Head of caudate nucleus (tissue), 42 donors: ENCODE measurements around the gene ZNF594.
"Not testable (repeated sequence)": the region's sequence is repeated elsewhere in the genome, so short reads cannot be mapped to it uniquely, and the experiment has no call there.

ENCODE experiments used
- DNase-seq, 42 donors: peaks; one replicate each; pipeline versions ENCODE4 v3.0.0 to v3.0.0-alpha.2; 2020 to 2021; ENCODE audit warnings: mixed read lengths in 7 of 42
- intact Hi-C: fragments of 100-400 bp; cut with DNase I; formaldehyde crosslinking; loops from one replicate; pipeline ENCODE4 v1.15.0; 2022

ZNF594 gene

DNA sequence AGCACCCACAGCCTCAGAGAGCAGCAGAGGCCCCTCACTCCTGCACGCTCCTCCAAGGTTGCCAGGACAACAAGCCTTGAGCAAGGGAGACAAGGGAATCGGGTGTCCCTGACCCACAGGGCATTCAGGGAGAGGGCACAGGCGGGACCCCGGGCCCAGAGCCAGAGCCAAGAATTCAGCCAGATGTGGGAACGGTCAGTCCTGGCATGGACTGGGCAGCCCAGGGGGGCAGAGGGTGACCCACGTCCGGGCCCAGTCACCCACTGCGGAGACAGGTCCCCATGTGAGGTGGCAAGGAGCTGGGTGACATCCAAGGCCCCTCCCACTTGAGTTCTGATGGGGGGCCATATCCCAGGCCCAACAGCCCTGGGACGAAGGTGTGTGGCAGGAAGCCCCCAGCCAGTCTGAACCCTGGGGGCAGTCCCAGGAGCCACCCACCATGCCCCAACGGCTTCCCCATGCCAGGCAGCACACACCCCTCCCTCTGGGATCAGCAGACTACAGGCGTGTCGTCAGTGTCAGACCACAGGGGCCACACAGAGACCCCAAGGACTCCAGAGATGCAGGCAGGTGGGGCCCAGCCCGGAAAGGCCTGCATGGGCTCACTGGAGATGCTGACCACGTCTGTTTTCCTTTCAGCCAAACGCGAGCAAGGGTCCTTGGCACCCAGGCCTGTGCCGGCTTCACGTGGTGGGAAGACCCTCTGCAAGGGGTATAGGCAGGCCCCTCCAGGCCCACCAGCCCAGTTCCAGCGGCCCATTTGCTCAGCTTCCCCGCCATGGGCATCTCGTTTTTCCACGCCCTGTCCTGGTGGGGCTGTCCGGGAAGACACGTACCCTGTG lies 52.8 kb downstream of the ZNF594 start:
- intact Hi-C loops, result no loop called here
- peak in 1 of 42 donors; percentile 26 for DNase-seq

DNA sequence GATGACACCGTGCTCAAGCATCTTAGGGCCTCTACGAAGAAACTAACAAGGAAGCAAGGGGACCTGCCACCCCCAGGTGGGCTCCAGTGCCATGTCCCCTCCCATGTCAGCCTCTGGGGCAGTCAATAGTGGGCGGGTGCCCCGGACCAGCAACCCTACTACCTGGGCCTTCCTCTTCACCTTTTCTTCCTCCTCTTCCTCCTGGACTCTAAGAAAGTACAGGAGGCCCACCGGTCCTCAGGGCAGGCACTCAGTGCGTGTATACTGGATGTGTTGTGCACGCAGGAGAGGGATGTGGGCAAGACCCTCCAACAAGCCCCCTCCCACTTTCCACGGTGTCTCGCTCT lies 53.5 kb downstream of the ZNF594 start:
- intact Hi-C loops, DNase-seq: not testable (repeated sequence)

DNA sequence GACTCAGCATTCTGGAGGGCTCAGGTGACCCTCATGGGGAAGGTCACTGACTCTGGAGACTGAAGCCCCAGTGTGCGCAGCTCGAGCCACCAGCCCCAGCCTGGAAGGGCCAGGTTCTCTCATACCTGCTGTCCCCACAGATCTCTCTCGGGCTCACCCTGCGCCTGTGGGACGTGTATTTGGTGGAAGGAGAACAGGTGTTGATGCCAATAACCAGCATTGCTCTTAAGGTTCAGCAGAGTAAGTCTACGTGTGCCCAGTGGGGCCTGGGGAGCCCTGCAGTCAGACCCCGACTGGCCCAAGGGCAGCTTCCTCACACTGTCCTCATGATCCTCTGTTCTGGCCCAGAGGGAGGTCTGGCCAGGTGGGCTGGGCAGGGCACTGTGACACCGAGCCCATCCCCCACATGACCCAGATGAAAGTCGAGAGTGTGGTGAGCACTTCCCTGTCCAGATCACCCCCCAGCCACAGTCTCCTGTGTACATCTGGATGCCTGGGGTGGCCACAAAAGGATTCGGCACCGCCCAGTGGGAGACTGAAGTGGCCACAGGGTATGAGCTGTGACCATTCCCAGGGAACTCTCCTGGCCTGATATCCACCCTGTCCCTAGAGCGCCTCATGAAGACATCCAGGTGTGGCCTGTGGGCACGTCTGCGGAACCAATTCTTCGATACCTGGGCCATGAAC lies 54.0 kb downstream of the ZNF594 start:
- DNase-seq, intact Hi-C loops: not testable (repeated sequence)

DNA sequence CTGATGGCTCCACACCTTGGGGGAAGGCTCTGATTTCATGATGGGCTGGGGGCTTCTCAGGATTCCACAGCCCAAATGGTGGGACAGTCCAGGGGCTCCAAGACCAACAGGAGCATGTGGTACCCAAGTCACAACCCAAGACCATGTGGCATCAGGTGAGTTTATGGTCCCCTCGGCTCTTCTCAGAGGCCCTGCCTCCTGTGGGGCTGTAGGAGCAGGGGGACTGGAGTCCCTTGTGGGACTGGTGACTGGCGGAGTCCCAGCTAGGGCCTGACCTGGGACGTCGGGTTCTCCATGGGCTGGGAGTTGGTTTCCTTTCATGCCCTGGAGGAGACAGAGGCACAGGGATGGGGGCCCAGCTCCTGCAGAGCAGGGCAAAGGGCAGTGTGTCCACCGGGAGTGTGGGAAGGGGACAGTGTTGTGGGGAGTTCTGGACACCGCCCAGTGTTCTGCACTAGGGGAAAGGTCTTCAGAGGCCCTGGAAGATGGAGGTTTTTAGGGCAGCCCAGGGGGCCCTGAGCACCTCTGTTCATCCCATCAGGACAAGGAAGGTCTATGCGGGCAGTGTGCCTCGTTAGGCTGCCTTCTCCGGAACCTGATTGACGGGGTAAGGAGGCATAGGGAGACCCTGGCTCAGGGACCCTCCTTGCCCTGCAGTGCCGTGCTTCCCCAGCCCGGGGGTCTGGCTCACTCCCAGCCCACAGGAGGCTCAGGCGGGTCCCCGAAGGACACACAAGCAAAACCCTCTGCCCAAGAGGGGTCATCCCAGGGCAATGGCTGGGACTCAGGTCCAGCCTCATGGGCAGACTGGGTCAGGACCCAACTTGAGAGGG lies 54.9 kb downstream of the ZNF594 start:
- intact Hi-C loops, result not testable (repeated sequence)
- DNase-seq, result peak in 1 of 42 donors; percentile 22

DNA sequence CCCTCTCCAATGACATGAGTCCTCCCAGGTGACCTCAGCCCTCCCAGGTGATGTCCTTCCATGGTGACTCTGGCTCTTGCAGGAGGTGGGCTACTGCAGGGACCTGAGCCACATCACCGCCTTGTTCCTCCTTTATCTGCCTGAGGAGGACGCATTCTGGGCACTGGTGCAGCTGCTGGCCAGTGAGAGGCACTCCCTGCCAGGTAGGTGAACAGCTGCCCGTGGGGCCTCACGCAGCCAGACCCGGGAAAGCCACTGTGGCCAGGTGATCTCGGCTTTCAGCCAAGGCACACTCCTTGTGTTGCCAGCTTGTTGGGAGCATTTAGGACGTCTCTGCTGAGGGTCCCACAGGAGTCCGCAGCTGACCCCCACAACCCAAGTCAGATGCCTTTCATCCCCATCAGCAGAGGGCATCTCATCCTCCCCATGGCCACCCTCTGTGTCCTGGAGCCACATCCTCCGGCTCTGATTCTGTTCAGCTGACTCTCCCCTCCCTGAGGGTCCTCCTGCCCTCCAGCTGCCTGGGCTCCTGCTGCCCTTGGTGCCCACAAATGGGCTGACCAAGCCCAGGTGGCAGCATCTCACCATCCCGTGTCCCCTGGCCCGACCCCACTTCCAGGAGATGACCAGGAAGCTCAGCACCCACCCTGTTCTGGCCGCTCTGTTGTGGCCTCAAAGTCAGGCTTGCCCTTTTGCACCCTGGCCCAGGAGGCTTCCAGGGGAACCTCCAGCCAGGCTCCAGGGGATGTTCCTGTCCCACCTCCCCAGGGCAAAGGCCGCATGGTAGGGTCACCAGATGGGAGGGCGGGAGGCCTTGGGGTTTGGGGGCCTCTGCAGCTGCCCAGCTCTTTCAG lies 55.7 kb downstream of the ZNF594 start:
- intact Hi-C loops, result no loop called here
- DNase-seq, result peak in 2 of 42 donors; percentile 34 to 41

DNA sequence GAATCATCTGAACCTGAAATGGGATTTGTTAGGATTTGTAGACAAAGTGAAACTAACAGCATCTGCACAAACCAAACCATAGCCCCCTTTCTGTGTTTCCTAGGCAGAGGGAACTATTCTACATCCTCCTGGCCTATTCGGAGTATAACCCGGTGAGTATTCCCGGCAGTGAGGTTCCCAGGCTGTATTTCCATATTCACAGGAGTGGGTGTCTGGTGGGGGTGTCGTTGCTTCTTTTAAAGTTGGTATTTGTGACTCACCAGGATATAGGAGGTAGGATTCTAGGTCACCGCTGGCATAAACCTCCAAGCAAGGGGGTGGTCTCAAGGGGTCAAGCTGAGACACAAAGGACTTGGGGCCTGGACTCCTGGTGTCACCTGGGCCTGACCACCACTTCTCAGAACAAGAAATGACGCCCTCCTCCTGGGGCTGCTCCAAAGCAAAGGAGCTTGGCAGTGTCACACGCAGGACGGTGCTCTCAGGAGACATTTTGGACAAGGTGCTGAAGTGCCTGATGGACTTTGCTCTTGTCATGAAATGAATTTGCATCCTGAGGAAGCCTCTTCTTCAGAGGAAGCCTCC lies 56.4 kb downstream of the ZNF594 start:
- peak in 32 of 42 donors; percentile 19 to 89 (median 53) for DNase-seq
- intact Hi-C loops, result not testable (repeated sequence)

DNA sequence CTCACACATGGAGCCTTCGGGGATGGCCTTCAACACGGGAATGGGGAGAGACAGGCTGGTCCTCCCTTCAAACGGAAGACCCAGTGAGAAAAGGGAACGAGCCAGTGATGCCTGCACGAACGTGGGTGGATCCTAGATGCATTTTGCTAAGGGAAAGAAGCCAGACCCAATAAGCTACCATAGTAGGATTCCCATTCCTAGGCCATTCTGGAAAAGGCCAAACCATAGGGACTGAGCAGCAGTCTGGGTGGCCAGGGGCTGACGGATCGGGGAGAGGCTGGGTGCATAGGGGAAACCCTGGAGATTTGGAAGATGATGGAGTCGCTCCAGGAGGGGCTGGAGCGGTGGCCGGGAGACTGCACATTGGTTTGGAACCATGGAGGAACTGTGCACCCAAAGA lies 57.1 kb downstream of the ZNF594 start:
- peak in 3 of 42 donors; percentile 12 to 18 (median 16) for DNase-seq
- intact Hi-C loops, result not testable (repeated sequence)

DNA sequence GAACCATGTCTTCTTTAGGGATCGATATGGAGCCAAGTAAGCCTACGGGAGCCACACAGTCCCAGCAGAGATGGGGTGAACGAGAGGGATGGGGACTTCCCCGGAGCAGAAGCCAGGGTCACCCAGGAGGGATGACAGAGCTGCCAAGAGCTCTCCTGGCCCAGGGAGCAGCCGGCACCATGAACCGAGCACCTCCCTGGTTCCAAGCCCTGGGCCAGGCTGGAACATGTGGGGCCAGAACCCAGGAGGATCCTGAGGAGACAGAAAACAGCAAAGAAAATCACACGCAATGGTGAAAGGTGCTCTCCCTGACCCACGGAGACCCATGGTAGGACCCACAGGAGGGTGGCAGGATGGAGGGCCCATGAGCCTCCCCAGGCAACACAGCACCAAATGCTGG lies 57.7 kb downstream of the ZNF594 start:
- DNase-seq, result peak in 2 of 42 donors; percentile 10 to 13
- intact Hi-C loops, result not testable (repeated sequence)

DNA sequence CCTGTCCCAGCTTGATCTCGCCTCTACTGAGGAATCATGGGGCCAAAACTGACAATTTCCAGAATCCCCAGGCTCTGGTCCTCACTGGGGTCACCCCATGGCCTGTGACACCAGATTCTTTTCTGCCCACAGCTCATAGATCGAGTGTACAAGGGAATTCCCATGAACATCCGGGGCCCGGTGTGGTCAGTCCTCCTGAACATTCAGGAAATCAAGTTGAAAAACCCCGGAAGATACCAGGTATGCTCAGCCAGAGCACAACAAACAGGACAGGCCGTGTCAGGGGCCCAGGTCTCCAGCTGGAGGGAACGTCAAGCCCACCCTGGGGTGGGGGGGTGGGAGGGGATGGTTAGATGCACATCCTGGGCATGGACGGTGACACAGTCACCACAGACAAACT lies 58.4 kb downstream of the ZNF594 start:
- peak in 3 of 42 donors; percentile 7 to 36 (median 25) for DNase-seq
- intact Hi-C loops, result no loop called here

DNA sequence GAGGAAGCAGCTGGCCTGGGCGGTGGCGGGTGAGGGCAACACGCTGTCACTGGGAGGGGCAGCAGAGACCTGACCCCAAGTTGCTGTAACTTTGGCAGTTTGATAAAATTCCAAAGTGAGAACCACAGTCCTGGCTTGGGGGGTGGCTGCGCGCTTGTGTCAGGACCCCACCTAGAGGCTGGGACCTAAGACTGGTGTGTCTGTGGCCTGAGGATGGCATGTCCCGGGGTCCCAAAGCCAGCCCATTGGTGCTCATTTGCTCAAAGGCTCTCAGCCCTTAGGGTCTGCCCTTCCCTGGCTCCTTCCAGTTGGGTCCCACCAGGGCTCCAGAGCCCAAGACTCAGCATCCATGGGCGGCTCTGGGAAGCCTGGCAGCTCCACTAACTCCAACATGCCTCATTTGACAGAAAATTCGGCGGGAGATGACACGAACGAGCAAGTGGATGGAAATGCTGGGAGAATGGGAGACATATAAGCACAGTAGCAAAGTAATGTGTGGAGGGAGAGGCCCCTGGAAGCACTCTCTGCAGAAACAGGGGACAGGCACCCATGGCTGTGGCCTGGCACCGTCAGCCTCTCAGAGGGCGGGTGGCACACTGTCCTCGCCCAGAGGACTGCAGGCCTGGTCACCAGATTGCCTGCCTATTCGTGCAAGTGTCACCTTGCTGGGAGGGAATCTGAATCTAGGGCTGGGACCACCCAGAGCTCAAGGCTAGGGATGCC lies 59.0 kb downstream of the ZNF594 start:
- peak in 1 of 42 donors; percentile 27 for DNase-seq
- intact Hi-C loops, result not testable (repeated sequence)

DNA sequence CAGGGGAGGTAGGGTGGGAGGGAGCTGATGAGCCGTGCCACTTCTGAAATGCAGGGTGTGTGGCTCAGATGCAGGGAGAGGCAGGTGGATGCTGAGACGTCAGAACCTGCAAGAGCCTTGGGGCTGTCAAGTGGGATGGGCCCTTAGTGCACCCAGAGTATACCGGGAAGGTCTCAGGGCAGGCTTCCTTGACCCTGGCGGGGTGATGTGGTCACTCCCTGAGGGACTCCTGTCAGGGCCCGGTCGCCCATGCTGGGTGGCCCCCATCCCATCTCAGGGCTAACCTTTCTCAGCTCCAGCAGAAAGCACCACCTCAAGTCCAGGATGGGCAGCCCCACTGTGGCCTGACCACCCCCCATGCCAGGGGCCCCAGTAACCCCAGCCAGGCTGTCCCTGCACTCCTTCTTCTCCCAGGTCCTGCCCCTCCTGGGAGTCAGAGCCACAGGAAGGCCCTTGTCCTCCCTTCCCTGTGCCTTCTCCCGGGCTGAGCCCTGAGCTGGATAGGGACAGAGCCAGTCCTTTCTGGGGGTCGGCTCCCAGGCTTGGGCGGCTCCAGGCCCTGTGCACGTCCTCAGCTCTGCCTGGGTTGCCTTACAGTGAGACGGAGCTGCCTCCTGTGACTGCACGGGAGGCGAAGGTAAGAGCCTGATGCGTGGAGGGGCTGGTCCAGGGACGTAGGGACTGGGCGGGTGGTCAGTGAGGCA lies 59.7 kb downstream of the ZNF594 start:
- DNase-seq, result peak in 3 of 42 donors; percentile 7 to 36 (median 31)
- intact Hi-C loops, result not testable (repeated sequence)

DNA sequence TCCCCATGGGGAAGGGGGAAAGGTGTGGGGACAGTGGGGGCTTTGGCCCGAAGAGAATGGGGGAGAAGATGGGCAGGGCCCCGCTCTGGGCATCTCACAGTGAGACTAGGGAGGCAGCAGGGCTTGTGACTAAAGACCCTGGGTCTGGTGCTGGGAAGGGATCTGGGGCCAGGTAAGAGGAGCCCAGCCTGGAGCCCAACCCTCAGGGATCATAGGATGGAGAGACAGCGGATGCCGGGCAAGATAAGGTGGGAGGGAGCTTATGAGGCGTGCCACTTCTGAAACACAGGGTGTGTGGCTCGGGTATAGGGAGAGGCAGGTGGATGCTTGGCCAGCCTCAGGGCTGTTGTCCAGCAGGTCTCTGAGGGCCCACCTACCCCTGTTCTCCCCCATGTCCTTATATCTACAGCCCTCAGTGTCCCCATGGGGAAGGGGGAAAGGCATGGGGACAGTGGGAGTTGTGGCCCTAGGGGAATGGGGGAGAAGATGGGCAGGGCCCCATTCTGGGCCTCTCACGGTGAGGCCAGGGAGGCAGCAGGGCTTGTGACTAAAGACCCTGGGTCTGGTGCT lies 60.4 kb downstream of the ZNF594 start:
- no peak for DNase-seq
- intact Hi-C loops, result no loop called here

DNA sequence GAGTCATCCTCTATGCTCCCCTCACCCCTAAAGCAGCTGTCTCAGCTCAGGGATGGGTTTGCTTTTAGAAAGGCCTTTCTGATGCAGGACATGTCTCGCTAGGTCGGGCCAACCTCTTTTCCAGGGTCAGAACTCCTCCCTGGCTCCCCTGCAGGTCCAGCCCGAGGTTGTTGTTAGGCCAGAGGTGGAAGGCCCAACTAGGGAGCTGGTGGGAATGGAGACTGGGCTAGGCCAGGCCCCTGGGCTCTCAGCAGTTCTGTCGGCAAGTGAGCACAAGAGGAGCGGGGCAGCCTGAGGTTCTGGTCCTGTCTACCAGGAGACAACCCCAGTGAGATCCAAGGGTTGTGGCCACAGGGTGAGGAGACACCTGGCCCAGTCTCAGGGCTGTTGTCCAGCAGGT lies 61.0 kb downstream of the ZNF594 start:
- DNase-seq, result peak in 2 of 42 donors; percentile 18 to 26
- intact Hi-C loops, result not testable (repeated sequence)

DNA sequence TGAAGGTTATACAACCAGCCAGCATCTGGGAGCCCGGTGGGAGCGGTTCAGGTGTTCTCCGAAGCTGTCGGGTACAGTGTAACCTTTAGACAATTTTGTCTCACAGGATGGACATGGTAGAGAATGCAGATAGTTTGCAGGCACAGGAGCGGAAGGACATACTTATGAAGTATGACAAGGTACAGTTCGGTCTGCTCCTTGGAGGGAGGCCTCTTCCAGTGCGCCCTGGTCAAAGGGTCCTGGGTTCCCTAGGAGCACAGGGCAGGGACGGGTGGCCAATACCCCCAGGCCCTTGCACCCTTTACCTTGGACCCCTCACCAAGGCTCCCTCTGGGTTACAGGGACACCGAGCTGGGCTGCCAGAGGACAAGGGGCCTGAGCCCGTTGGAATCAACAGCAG lies 61.4 kb downstream of the ZNF594 start:
- peak in 1 of 42 donors; percentile 31 for DNase-seq
- intact Hi-C loops, result not testable (repeated sequence)

DNA sequence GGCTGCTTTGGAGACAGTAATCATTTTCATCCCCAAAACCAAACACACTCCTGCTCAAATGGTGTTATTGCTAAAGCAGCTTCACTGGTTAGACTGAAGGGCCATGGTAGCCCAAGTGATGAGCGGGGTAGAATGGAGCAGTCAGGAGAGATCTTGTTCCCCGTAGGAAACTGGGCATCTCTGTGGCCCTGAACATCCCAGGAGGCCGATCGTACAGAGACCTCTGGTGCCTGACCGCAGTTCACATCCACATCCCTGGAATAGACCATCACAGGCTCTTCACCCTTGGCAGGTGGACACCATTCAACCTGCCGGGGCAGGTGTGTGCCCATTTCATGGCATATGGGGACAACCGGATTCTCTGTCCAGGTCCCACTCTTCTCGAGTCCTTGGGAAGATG lies 61.9 kb downstream of the ZNF594 start:
- peak in 1 of 42 donors; percentile 28 for DNase-seq
- intact Hi-C loops, result not testable (repeated sequence)
